A549 treated with Hydrocortisone at 1 μM for 4 hours (cell line): ENCODE measurements around the gene NAP1L5. TPM values are rescaled to one million over a fixed set of nuclear protein-coding genes. Genes with fewer than 3 reads are reported as not detected.

Source experiments
- total RNA-seq: library from RNA; stranded (reverse); fragments of 200-300 nt; extraction: Qiagen RNA extraction; gene quantifications from 5 replicates; pipeline ENCODE4 v1.2.3, GENCODE V29; 2022

The NAP1L5 gene, protein sequence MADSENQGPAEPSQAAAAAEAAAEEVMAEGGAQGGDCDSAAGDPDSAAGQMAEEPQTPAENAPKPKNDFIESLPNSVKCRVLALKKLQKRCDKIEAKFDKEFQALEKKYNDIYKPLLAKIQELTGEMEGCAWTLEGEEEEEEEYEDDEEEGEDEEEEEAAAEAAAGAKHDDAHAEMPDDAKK
- total RNA-seq, result 2.0 to 2.4 TPM (median 2.3 TPM) in 5 replicates

DNA sequence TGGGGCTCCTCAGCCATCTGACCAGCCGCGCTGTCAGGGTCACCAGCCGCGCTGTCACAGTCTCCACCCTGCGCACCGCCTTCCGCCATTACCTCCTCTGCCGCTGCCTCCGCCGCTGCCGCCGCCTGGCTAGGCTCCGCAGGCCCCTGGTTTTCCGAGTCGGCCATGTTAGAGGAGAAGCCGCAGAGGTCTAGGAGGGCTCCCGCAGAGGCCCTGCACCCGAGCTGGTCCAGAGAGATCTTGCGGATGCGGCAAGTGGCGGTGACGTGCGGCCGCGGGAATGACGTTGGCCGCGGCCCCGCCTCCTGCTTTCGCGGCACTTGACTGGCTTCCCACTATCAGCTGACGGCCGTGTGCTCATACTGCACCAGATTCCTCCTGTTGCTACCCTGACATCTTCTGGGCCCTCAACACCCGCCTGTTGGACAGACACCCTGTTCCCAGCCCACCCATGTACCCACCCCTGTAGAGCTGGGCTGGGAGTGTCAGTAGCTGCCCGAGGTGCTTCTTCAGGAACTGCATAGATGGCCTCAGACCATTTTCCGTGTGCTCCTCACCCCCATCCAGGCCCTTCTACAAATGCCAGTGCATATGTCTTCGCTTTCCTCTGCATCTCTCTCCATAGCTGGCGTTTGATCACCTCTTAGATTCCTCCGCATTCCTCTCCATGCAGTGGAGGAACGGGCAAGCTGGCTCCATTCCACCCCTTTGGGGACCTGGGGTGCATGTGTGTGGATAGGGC lies at the start of gene NAP1L5:
TSS of gene NAP1L5 (minus strand) at position 242 of the 742 bp plus-strand sequence. CDS start at position 167, 75 bp downstream.

Other genes with a start within 250 kb of the NAP1L5 start
- 3.4 to 5.4 TPM (median 3.6 TPM) in 5 replicates for gene HERC5, start 240.7 kb downstream of the NAP1L5 start, total RNA-seq
- gene PYURF, start 174.1 kb downstream of the NAP1L5 start, total RNA-seq, result 72.4 to 84.0 TPM (median 79.3 TPM) in 5 replicates
- gene HERC3, start 105.3 kb downstream of the NAP1L5 start, total RNA-seq, result 6.2 to 12.3 TPM (median 9.4 TPM) in 5 replicates